Type B pancreatic cell (in vitro differentiated cells): Measurements from ENCODE around the gene TMEM165. TPM values are rescaled to one million over a fixed set of nuclear protein-coding genes. Genes with fewer than 3 reads are reported as not detected.

ENCODE experiments used
- DNase-seq: peaks from one replicate; pipeline ENCODE4 v3.0.0; 2021; ENCODE audit warnings: mixed read lengths; ENCODE audit not compliant: unreplicated experiment; ENCODE audit errors: extremely low spot score
- H3K27ac Mint-ChIP-seq: 2 replicates; pipeline ENCODE4 v1.8.0; 2021; ENCODE audit warnings: mild to moderate bottlenecking, mixed read lengths
- H3K27me3 Mint-ChIP-seq: 2 replicates; pipeline ENCODE4 v1.8.0; 2021; ENCODE audit warnings: mixed read lengths
- H3K36me3 Mint-ChIP-seq: 2 replicates; pipeline ENCODE4 v1.8.0; 2021; ENCODE audit warnings: mixed read lengths
- H3K4me1 Mint-ChIP-seq: one replicate; pipeline ENCODE4 v1.8.0; 2021; ENCODE audit warnings: mixed read lengths; ENCODE audit not compliant: unreplicated experiment
- H3K4me3 Mint-ChIP-seq: 2 replicates; pipeline ENCODE4 v1.8.0; 2021; ENCODE audit warnings: mild to moderate bottlenecking, mixed read lengths
- H3K9me3 Mint-ChIP-seq: 2 replicates; pipeline ENCODE4 v1.8.0; 2021; ENCODE audit warnings: mixed read lengths
- CTCF ChIP-seq: fragments of 200-600 bp; sonication (generic); conservative IDR thresholded peaks from 2 replicates; pipeline ENCODE4 v1.5.0; 2021; ENCODE audit warnings: antibody characterized with exemption, mild to moderate bottlenecking
- total RNA-seq: library from RNA; stranded (reverse); gene quantifications from 2 replicates; pipeline ENCODE4 v1.2.1, GENCODE V29; 2021; ENCODE audit warnings: low replicate concordance

Gene TMEM165
- total RNA-seq, 1 donor from 2014 or later: 69.2 TPM

GRCh38 chr4:55376698-55377097 is 19.1 kb upstream of the TMEM165 start:
- Mint-ChIP-seq H3K27me3 (no peaks in the 10 kb centered on the region), H3K27ac (no peak overlapping the region), H3K4me1 (no peaks in the 10 kb centered on the region)

GRCh38 chr4:55378617-55379467 is 16.9 kb upstream of the TMEM165 start:
- no peak overlapping the region for H3K4me3 Mint-ChIP-seq
- no peak overlapping the region for H3K27ac Mint-ChIP-seq
- H3K4me1 Mint-ChIP-seq: no peaks in the 10 kb centered on the region
- no peaks in the 10 kb centered on the region for H3K36me3 Mint-ChIP-seq
- no peak for TF ChIP-seq CTCF
- H3K27me3 Mint-ChIP-seq: no peaks in the 10 kb centered on the region
- H3K9me3 Mint-ChIP-seq: no peaks in the 10 kb centered on the region
- no peak for DNase-seq

More at GRCh38 chr4:55376698-55377097, 19.1 kb upstream of the TMEM165 start:
- H3K4me3 Mint-ChIP-seq: no peak overlapping the region
- no peak for DNase-seq
- TF ChIP-seq CTCF: no peak
- H3K36me3 Mint-ChIP-seq: no peaks in the 10 kb centered on the region
- H3K9me3 Mint-ChIP-seq: no peaks in the 10 kb centered on the region

- no peak for TF ChIP-seq CTCF
- H3K27ac Mint-ChIP-seq: no peak overlapping the region
- no peaks in the 10 kb centered on the region for H3K4me1 Mint-ChIP-seq
- no peak overlapping the region for H3K4me3 Mint-ChIP-seq
- H3K27me3 Mint-ChIP-seq: no peaks in the 10 kb centered on the region
- DNase-seq: no peak
- no peaks in the 10 kb centered on the region for H3K9me3 Mint-ChIP-seq
- H3K36me3 Mint-ChIP-seq: no peaks in the 10 kb centered on the region
Observed at GRCh38 chr4:55380576-55380975, 15.2 kb upstream of the TMEM165 start.

GRCh38 chr4:55381502-55381901 is 14.3 kb upstream of the TMEM165 start:
- Mint-ChIP-seq H3K36me3 (no peaks in the 10 kb centered on the region), H3K27me3 (no peaks in the 10 kb centered on the region), H3K4me3 (no peak overlapping the region), H3K27ac (no peak overlapping the region), H3K4me1 (peaks cover 6% of the 10 kb centered on the region), H3K9me3 (no peaks in the 10 kb centered on the region)
- TF ChIP-seq CTCF: no peak
- no peak for DNase-seq

GRCh38 chr4:55382488-55383003 is 13.2 kb upstream of the TMEM165 start:
- H3K4me3 Mint-ChIP-seq: no peak overlapping the region
- H3K27ac Mint-ChIP-seq: no peak overlapping the region
- H3K36me3 Mint-ChIP-seq: no peaks in the 10 kb centered on the region
- peaks cover 6% of the 10 kb centered on the region for H3K4me1 Mint-ChIP-seq
- no peak for TF ChIP-seq CTCF
- DNase-seq: no peak
- H3K9me3 Mint-ChIP-seq: no peaks in the 10 kb centered on the region
- no peaks in the 10 kb centered on the region for H3K27me3 Mint-ChIP-seq
